CMK (cell line): ENCODE data around the gene DNAL1.
"Not testable (repeated sequence)": the region's sequence is repeated elsewhere in the genome, so short reads cannot be mapped to it uniquely, and the experiment has no call there.

Experiments
- DNase-seq: peaks from one replicate; pipeline ENCODE4 v3.0.0-alpha.2; 2010; ENCODE audit warnings: low read depth

The DNAL1 gene

DNA sequence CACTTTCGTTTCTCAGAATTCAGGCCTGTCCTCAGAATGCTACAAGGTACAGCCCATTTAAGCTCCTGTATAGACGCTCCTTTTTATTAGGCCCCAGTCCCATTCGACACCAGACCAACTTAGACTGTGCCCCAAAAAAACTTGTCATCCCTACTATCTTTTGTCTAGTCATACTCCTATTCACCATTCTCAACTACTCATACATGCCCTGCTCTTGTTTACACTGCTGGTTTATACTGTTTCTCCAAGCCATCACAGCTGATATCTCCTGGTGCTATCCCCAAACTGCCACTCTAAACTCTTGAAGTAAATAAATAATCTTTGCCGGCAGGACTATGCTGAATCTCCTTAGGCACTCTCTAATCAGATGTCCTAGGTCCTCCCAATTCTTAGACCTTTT, 63.3 kb downstream of the DNAL1 start:
- DNase-seq = not testable (repeated sequence)

DNA sequence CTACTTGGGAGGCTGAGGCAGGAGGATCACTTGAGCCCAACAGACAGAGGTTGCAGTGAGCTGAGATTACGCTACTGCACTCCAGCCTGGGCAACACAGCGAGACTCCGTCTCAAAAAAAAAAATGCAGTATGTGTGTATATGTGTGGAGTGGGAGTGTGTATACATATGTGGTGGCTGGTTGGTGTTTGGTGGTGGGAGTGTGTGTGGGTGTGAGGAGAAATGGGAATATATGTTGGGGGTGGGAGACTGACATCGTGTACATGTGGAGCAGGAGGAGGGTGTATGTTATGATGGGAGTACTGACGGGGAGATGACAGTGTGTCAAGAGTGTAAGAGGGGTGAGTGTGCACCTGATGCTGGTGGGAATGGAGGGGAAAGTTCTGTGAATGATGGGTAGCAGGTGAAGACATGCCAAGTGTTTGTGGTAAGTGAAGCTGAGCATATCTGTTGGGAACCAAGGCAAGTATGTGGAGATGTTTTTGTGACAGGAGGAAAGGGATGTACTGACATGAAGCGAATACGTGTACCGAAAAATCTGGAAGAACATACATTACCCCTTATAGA, 65.2 kb downstream of the DNAL1 start:
- DNase-seq = no peak

DNA sequence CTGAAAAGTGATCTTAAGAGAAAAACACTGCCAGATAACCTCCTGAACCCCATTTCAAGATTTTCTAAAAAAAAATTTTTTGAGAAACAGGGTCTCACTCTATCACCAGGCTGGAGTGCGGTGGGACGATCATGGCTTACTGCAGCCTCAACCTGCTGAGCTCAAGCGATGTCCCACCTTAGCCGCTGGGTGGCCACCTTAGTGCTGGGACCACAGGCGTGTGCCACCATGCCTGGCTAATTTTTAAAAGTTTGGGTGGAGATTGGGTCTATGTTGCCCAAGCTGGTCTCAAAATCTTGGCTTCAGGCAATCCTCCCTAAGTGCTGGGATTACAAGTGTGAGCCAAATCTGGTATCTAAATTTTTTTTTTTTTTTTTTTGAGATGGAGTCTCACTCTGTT, 66.0 kb downstream of the DNAL1 start:
- no peak for DNase-seq

DNA sequence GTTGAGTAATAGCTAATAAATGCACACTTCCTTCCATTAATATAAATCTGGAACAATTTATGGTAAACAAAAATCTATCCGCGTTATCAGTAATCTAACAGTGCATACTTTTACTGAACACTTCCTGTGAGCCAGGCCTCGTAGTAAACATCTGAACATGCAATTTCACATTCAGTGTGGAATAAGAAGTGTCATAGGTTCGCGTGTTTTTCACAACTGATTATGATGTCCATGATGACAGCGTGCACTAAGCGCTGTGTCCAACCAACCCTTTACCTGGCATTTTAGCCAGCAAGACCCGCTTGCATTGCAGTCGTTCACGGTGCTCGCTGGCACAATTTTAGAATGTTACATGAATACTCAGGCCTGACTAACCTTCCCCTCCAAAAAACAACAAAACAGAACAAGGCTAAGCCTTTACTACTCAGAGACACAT, 67.3 kb downstream of the DNAL1 start:
- no peak for DNase-seq

DNA sequence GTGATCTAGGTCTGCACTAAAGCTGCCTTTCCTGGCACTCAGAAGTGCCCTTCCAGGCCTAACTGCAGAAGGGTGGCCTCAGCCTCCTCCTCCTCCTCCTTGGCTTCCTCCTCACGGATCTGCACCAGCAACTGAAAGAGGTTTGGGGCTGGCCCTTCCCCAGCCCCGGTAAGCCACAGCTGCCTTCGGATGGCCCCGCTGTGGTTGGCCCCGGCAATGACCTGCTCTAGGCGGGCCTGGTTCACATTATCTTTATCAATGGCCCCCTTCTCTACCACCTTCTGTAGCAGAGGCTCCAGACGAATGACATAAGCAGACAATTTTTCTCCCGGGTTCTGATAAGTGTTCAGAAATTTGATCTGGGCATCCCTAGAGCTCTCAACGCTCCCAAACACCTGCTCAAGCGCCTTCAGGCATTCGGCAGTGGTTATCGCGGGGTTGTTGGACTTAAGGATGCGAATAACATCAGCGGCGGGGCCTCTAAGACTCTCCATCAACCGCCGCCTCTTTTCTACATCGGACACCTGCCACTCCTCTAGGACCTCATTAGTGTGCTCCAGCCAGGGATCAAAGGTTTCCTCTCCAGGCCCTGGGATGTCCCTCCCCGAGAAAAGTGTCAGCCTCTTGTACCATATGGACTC, 67.9 kb downstream of the DNAL1 start:
- DNase-seq = no peak

DNA sequence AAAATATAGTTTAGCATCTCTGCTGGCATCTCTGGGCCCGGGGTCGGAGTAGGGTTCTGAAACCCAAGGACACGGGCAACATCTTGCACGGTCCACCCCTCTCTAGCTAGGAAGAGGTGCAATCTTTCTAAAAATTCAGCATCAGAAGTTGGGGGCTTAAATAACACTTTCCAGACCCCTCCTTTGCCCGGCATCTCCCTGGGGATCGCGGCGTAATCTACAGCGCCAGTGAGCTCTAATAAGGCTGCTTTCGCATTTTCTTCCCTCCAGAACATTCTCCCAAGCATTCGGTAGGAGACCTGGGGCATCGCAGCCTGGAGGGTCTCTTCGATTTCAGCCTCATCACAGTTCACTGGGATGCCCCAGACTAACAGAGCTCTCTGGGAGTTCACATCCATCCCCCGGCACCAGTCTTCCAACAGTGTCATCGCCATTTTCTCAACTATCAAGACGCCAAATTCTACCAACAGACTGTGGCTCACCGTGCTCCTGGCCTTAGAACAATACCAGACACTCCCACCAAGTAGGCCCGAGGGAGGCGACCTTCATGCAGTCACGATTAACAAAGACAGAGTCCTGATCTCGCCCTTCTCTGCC, 68.5 kb downstream of the DNAL1 start:
- DNase-seq = no peak

DNA sequence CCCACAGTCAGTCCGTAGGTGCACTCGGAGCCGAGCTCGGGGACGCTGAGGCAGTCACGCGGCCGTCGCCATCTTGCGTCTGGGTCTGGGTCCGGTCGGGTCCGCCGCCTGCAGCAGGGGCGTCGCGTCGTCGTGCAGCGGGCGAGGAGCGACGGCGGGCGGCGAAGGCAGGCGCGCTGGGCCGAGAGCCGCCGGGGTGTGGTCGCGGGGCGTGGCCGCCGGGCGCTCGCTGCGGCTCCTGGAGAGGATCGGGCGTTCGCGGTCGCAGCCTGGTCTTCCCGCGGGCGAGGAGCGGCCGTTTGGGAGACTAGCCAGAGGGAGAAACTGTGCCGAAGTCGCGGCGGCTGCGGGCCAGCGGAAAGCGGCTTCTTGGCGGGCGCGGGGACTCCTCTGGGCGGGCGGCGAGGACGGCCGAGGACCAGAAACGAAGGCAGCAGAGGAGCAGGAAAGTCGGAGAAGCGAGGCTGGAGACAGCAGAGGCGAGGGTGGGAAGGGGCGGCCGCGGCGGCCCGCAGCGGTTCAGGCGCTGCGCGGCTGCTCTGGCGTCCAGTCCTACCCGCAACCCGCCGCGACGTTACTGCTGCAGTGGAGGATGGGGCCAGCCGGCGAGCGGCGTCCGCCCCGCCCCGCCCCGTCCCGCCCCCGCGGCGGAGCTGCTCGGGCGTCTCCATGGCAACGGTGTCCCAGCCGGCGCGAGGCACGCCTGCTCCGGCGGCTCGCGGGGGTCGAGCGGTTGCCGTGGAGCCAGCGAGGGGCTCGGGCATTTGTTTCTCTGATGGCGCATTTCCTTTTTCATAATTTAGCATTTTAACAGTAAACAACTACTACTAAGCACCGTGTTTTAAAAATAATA, 69.2 kb downstream of the DNAL1 start, which contains the start of gene PNMA1:
PNMA1 (minus strand) TSS at position 582 of the 853 bp plus-strand sequence. CDS start 745 bp downstream, outside the sequence.
- DNase-seq = no peak

DNA sequence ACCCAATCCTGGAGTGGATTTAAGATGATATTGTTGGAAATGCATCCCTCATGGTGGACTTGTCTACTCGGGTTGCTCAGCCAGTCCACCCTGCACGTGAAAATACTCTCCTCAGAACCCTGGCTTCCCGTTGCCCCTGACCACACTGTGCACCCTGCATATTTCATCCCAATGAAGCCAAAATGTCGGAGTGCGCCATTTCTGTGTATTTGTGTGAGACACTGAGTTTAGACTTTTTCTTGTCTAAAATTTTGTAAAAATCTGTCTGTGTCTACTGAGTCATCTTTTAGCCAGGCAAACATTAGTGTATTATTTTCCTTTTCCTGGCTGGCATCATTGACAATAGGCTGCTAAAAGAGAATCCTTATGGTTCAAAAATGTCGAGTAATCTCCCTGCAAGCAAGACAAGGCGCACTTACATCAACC, 69.9 kb downstream of the DNAL1 start:
- no peak for DNase-seq

DNA sequence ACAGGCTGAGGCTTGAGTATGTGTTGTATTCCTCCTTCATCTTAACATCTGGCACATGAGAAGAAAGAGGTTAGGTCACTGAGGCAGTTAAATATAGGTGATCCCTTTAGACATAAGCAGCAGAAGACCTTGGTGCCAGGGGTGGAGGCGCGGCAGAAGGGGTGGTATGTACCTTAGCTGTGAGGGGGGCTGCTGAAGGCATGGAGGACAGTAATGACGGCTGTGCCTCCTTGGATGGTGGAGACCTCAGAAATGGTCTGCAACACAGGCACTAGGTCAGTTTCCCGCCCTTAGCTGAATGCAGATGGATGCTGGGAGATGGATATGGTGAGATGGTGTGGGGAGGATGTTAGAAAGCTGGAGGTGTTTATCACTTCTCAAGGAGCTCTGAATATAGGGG, 70.9 kb downstream of the DNAL1 start:
- DNase-seq = no peak

DNA sequence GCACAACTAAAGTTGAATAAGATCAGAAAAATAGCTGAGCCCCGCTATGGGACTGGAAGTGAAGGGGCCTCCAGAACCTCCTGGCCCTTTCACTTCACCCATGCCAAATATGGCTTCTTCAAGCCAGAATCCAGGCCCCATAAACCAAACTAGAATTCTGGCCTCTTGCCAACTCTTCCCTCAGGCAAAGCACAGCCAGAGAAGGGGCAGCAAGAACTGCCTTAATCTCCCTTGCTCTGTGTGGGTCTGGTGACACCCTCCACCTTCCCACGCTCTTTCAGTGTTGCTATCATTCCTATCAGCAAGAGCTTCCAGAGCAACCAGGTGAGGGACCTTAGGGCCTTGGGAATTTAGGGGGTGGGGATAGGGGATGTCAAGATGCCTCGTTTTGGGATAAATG, 72.5 kb downstream of the DNAL1 start:
- DNase-seq = no peak

DNA sequence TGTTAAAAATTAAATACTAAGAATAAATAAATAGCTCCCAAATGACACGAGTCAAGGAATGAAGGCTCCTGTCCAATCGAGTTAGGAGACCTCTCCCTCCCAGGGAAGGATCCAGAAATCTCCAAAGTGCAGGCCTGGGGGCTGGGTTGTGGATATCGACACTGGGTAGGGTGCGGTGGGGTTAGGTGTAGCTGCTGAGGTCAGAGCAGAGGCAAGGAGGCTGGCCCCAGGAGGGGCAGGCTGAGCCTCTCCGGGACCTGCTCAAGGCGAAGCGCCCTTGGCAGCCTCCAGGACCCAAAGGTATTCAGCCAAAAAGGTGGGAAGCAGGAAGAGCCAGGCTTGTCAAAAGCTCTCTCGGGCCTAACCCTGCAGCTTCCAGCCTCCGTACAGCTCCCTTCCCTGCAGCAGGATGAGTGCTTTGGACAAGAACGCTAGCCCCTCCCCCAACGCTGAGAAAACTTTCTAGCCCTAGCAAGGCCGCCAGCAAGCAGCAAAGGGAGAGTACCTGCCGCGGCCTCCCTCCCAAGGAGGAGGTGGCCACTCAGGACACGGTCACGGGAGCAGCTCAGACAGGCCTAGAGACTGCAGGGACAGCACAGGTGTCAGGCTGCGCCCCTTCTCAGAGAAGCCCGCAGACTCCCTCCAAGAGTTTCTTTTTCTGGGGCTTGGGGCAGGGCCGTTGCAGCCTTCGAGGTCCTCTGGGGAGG, 73.1 kb downstream of the DNAL1 start:
- no peak for DNase-seq

DNA sequence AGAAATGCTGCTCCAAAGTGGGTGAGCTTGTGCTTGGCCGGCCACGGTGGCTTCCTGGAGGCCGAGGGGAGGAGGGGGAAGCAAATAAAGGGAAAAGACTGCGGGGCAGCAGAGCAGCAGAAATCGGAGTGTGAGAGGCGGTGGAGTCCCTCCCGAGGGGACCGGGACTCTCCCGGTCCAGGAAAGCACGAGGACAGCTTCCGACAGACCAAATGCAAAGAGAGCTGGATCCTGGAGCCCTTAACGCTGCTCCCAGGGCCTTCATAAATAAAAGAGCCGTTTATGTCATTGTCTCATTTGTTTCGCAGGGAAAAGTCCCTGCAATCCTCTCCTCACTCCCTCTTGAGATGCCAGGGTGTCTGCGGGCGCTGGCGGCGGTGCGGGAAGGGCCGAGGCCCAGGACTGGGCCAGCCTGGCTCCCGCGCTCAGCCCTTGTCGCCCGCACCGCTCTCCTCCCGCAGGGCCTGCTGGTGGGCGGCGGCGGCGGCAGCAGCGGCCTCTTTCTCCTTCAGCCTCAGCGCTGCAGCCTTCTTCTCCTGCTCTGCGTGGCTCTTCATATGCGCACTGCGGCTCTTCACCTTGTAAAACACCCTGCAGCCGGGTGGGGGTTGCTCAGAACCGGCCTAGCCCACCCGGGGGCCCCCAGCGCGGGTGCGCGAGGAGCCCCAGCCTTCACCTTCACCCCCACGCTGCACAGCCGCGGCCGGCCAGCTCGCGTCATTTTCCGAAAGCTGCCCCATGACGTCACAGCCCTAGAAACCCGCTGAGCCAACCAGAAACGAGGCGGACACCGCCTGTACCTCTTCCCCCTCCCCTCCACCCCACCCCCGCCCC, 73.8 kb downstream of the DNAL1 start:
- DNase-seq = no peak

DNA sequence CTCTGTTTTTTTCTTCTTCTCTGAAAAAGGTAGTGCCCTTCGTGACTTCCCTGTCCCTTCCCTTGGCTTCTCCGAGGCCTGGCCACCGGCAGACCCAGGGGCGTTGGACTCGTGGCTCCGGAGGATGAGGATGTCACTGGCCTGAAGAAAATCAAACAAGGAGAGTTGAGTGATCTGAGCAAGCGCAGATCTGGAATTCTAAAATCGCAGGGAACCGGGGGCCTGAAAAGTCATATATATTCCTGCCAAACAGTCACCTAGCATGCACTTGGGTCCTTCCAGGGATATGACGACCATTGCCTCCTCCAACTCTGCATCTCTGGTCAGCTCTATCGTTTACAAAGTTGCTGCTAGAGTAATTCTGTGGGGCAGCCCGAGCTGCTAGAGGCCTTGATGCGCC, 74.6 kb downstream of the DNAL1 start:
- DNase-seq = no peak

DNA sequence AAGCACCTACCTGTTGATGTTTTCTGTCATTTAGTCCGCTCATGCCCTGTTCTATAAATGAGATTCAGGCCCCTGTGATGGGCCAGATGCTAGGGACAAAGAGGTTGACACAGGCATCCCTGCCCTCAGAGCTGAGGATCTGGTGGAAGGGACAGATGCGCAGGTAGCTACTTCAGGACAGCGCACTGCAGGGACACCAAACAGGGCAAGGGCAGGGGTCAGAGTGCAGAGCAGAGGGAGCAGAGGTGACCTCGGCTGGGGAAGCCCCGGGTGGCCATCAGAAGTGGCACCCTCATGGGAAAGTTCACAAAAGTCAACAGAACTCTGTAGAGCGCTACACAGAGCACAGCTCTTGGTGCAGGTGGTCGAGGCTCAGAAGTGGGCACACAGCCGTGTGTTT, 75.0 kb downstream of the DNAL1 start:
- DNase-seq = no peak

DNA sequence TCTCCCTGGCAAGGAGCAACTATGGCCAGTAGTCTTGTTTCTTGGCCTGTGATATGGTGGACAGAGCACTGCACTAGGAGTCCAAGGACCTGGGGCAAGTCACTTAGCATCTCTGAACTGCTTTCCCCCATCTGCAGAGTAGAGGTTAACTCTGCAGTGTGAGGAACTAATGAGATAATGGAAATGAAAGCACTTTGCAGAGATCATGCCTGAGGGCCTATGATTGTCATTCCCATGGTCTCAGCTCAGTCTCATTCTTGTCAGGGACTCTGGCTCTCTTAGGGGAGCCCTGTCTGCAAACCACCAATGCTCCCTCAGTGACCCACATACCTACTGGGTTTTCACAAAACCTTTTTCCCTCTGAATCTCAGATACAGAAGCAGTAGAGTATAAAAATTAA, 75.8 kb downstream of the DNAL1 start:
- no peak for DNase-seq

DNA sequence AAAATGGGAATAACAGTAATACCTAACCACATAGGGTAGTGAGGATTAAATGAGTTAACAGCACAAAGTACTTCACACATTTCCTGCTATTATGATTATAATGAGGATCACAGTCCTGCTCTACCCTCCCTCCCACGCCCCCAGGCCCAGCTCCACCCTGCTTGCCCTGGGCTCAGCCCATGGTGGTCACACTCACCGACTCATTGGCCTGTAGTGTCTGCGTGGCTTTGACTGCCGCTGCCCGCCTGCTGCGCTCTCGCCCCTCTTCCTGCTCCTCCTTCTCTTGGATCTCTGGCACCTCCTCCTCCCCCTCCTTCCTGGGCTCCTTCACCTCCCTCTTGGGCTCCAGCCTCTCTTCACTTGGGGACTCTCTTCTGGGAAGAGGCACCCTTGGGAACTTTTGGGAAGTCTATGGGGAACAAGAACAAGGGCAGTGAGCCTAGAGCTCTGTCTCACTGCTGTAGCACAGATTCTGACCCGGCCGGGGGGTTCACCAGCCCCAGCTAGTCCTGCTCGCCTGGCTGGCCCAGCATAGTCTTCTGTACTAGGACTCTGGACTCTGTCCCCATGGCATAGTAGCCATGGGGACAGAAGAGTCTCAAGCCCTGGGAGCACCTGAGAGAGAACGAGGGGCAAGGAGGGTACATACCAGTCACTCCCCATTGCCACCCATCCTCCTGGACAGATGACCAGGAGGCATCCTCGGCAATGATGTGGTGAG, 76.5 kb downstream of the DNAL1 start:
- no peak for DNase-seq

DNA sequence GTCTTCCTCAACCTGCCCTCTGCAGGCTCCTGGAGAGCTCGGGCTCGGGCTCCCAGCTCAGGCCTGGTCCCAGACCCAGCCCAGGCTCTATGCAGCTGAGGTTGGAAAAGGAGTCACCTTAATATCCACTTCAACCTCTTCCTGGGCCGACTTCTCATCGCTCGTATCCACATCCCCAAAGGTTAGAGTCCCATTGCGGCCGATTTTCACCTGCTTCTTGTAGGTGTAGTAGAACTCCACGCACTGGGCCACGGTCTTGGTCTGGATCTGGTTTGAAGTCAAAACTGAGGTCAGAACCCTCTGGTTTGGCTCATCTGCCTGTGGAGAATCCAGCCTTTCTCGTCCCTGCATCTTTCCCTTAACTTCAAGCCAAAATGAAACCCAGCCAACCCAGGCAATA, 77.8 kb downstream of the DNAL1 start:
- no peak for DNase-seq

DNA sequence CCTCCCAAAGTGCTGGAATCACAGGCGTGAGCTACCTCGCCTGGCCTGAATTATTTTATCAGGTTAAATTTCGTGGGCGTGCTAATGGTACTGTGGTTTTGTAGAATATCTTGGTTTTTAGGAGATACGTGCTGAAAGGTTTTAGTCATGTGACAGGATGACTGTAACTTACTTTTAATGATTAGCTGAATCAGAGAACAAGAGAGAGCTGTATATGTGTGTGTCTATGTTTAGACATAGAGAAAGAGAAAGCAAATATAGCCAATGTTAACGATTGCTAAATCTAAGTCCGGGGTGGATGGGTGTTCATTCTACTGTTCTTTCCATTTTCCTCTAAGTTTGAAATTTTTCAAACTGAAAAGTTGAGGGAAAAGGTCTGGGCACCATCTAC, 78.6 kb downstream of the DNAL1 start:
- DNase-seq = no peak

DNA sequence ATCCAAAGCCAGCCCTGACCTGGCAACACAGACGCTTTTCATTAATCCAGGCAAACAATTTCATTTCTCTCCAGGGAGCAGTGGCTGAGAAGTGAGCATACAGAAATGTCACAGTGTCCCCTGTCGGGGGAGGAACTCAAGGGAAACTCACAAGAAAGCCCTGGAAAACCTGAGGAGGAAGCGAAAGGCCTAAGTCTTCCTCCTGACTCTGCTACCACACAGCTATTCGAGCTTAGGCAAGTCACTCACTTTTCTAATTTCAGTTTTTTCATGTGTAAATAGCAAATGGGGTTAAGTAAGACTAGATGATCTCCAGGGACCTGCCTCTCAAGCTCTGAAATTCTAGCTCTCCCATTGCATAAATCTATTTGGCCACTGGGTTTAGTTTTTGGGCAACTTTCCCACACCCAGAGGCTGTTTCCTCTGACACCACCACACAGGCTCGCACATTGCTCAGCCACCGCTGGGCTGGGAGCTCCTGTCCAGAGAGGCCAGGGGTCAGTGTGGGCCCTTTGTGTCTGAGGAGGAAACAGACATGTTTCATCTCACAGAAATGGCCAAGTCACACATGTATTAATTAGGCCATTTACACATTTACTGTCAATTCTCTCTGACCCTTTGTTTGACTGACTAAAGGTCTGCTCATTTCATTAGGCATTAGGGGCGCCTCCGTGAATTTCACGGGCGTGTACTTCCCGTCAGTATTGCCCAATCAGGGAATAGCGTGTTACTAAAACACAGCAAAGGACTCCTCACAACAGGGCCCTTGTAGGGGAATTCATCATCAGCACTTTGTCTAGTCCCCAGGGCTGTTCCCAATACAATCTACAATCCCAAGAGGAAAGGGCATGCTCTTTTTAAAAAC, 79.2 kb downstream of the DNAL1 start:
- no peak for DNase-seq

DNA sequence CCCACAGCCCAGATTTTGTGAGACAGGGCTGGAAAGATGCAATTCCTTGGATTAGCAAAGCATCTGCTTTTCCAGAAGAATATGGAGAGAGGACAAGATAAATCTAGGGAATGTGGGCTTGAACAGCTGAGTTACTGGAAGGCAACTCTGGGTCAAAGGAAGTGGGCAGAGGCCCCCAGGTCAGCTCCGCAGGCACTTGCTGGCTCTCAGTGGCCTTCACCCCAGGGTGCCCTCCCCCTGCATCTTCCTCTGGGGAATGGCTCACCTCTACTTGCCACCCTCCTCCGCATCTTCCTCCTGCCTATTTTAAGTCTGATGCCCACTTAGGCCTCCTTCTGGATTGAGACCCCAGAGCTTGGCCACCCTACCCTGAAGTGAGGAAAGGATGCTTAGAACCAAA, 79.9 kb downstream of the DNAL1 start:
- no peak for DNase-seq
